ENCODE results near the gene TMEM164.

Gene TMEM164

GRCh38 chrX:110015915-110016314, 13.0 kb downstream of the TMEM164 start:
- no peak for DNase-seq (ENCODE audit: extremely low read depth, low read depth)
- no peak for TF ChIP-seq CTCF (IDR thresholded peaks at IDR 0.05; ENCODE audit: low read depth, low read length)

GRCh38 chrX:110020536-110020935, 17.6 kb downstream of the TMEM164 start:
- TF ChIP-seq CTCF (IDR thresholded peaks at IDR 0.05; ENCODE audit: low read depth, low read length) = no peak
- DNase-seq (ENCODE audit: extremely low read depth, low read depth) = no peak

- DNase-seq (ENCODE audit: extremely low read depth, low read depth) = peak; percentile 56
- TF ChIP-seq CTCF (IDR thresholded peaks at IDR 0.05; ENCODE audit: low read depth, low read length) = no peak
These were observed 18.5 kb downstream of the TMEM164 start for GRCh38 chrX:110021258-110022022.

- no peak for TF ChIP-seq CTCF (IDR thresholded peaks at IDR 0.05; ENCODE audit: low read depth, low read length)
- no peak for DNase-seq (ENCODE audit: extremely low read depth, low read depth)
These were observed 19.9 kb downstream of the TMEM164 start for GRCh38 chrX:110022599-110023448.

GRCh38 chrX:110025395-110025794, 22.5 kb downstream of the TMEM164 start:
- no peak for TF ChIP-seq CTCF (IDR thresholded peaks at IDR 0.05; ENCODE audit: low read depth, low read length)
- no peak for DNase-seq (ENCODE audit: extremely low read depth, low read depth)

GRCh38 chrX:110026099-110026844, 23.4 kb downstream of the TMEM164 start:
- TF ChIP-seq CTCF (IDR thresholded peaks at IDR 0.05; ENCODE audit: low read depth, low read length) = no peak
- no peak for DNase-seq (ENCODE audit: extremely low read depth, low read depth)

All from AG09319 (cell line).